Heart left ventricle (tissue), 16 donors: ENCODE data around the gene PDX1. TPM values are rescaled to one million over a fixed set of nuclear protein-coding genes. Genes with fewer than 3 reads are reported as not detected.

ENCODE experiments used
- ATAC-seq, 4 donors: fragments of 200-7000 bp; cut with Tn5 transposase; one replicate each; pipeline ENCODE4 v1.9.1; 2020 to 2022; ENCODE audit warnings: moderate library complexity in 4 of 4, mild to moderate bottlenecking in 3 of 4, moderate number of reproducible peaks in 1 of 4
- DNase-seq, 5 donors: peaks; one replicate each; pipeline ENCODE4 v3.0.0-alpha.2; 2020
- H3K27ac ChIP-seq, 12 donors: fragments of 200-600 bp; sonication (generic) in 4 of 12; one replicate each; pipeline versions ENCODE4 v1.5.0 to v1.8.0; 2016 to 2022; ENCODE audit warnings: mild to moderate bottlenecking in 2 of 12
- H3K27me3 ChIP-seq, 9 donors: fragments of 200-600 bp; sonication (generic) in 2 of 9; one replicate each; pipeline versions ENCODE4 v1.5.1 to v1.8.0; 2016 to 2022; ENCODE audit warnings: mild to moderate bottlenecking in 3 of 9
- H3K36me3 ChIP-seq, 9 donors: fragments of 200-600 bp; sonication (generic) in 2 of 9; one replicate each; pipeline versions ENCODE4 v1.5.0 to v1.8.0; 2018 to 2022; ENCODE audit warnings: mild to moderate bottlenecking in 2 of 9
- H3K4me1 ChIP-seq, 12 donors: fragments of 200-600 bp; sonication (generic) in 4 of 12; one replicate each; pipeline versions ENCODE4 v1.5.0 to v1.8.0; 2016 to 2022; ENCODE audit warnings: mild to moderate bottlenecking in 3 of 12
- H3K4me3 ChIP-seq, 12 donors: fragments of 200-600 bp; sonication (generic) in 4 of 12; one replicate each; pipeline versions ENCODE4 v1.5.0 to v1.8.0; 2017 to 2022; ENCODE audit warnings: mild to moderate bottlenecking in 9 of 12, moderate library complexity in 4 of 12
- H3K9me3 ChIP-seq, 12 donors: fragments of 200-600 bp; sonication (generic) in 4 of 12; one replicate each; pipeline versions ENCODE4 v1.5.0 to v1.8.0; 2016 to 2022; ENCODE audit warnings: mild to moderate bottlenecking in 1 of 12
- POLR2A ChIP-seq, 2 donors: fragments of 450-650 bp; IDR thresholded peaks; one replicate each; pipeline ENCODE4 v1.6.1; 2017; ENCODE audit warnings: antibody characterized with exemption in 2 of 2, mild to moderate bottlenecking in 2 of 2, moderate library complexity in 2 of 2
- WGBS, 4 donors: extraction: QIAGEN DNeasy Blood & Tissue Kit in 2 of 4; methylation state at CpG; one replicate each; pipeline versions ENCODE4 v1.1.5 to v1.1.7; 2013 to 2018; 5-methylcytosine and 5-hydroxymethylcytosine counted together
- intact Hi-C, 10 donors: fragments of 100-400 bp; cut with DNase I; formaldehyde crosslinking; loops; one replicate each; pipeline versions ENCODE4 v1.11.1 to v1.14.2; 2022
- long read RNA-seq, 3 donors: library from polyadenylated mRNA; unstranded; transcript quantifications; one replicate each; pipeline ENCODE4 v2.0.0, GENCODE V29; 2020 to 2021
- polyA plus RNA-seq, 2 donors: library from polyadenylated mRNA; stranded (reverse); fragments of 200-250 nt; gene quantifications; one replicate each; pipeline ENCODE4 v1.2.3, GENCODE V29; 2013
- total RNA-seq, 9 donors: library from RNA; depleted of rRNA in 2 of 9; stranded (reverse); fragments of >200 nt in 2 of 9; fragmentation: NEBNext Ultra II Directional in 3 of 9; extraction: Animal tissue kit (Norgen Biotek cat#: 25700) in 3 of 9; gene quantifications; one replicate each; pipeline versions ENCODE4 v1.1.0 to v1.2.4, GENCODE V29; 2016 to 2023
- TF ChIP-seq, protein P1 (sequence below), 12 donors: fragments of 200-600 bp; sonication (generic) in 4 of 12; IDR thresholded peaks; one replicate each; pipeline versions ENCODE4 v1.5.0 to v1.8.0; 2018 to 2022; ENCODE audit warnings: antibody characterized with exemption in 12 of 12, mild to moderate bottlenecking in 5 of 12
- donor health status: ischemic (EF 13 %, LVEDD 7.1; RV severe dilation, severe dysfunction).
- donor health status: healthy with polysubstance abuse.
- donor health status: DM: no; HTN: yes; CAD: no.
- donor health status: DM: no; HTN: no; CAD: no.
- donor health status: ischemic (EF 25% LVEDD 6.9; RV normal size, moderate dysfunction).
- donor health status: ischemic (EF 25% LVEDD 5.7; RV mildly dilated, moderate dysfunction).
- donor health status: healthy.
- donor health status: DM: yes; HTN: yes; CAD: no.
- donor health status: ischemic (EF 35%, LVEDD 5.7; RV mildly dilated, moderate dysfunction).
- donor health status: nonischemic (EF 11% LVEDD 7.7; RV severe dilation, severe dysfunction).
- donor health status: DM: yes; HTN: yes; CAD: no.
- donor health status: PGD.
- donor health status: ischemic (EF 29% LVEDD 5.4; RV normal size, mild dysfunction).
- donor health status: nonischemic (EF 23%, LVEDD 6.1; RV moderate dilation, normal function).

PDX1 gene
- not detected for total RNA-seq
- polyA plus RNA-seq: not detected
- long read RNA-seq, donor 1: 0 reads
- long read RNA-seq, donor 2: 0 reads
- long read RNA-seq, donor 3: 0 reads

- no peak for DNase-seq
- H3K27ac ChIP-seq: no peak within 1 kb of the TSS
- H3K27me3 ChIP-seq: peaks cover 79 to 100% (median 98%) of the 10 kb centered on the region in 9 donors
- H3K4me3 ChIP-seq: peak within 1 kb of the TSS; percentile 12 to 48 (median 32)
- TF ChIP-seq POLR2A (IDR thresholded peaks at IDR 0.05): no peak
- TF ChIP-seq, protein P1, sequence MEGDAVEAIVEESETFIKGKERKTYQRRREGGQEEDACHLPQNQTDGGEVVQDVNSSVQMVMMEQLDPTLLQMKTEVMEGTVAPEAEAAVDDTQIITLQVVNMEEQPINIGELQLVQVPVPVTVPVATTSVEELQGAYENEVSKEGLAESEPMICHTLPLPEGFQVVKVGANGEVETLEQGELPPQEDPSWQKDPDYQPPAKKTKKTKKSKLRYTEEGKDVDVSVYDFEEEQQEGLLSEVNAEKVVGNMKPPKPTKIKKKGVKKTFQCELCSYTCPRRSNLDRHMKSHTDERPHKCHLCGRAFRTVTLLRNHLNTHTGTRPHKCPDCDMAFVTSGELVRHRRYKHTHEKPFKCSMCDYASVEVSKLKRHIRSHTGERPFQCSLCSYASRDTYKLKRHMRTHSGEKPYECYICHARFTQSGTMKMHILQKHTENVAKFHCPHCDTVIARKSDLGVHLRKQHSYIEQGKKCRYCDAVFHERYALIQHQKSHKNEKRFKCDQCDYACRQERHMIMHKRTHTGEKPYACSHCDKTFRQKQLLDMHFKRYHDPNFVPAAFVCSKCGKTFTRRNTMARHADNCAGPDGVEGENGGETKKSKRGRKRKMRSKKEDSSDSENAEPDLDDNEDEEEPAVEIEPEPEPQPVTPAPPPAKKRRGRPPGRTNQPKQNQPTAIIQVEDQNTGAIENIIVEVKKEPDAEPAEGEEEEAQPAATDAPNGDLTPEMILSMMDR (IDR thresholded peaks at IDR 0.05): no peak
- H3K36me3 ChIP-seq: no peaks in the 10 kb centered on the region
- peaks cover 0 to 53% (median 25%) of the 10 kb centered on the region in 12 donors for H3K4me1 ChIP-seq
- no peaks in the 10 kb centered on the region for H3K9me3 ChIP-seq
- ATAC-seq: peak; percentile 58 to 86 (median 72)
- intact Hi-C loops: loop anchor here in 2 of 10 donors (5.0 to 10.0 kb wide), 2 partner anchors 47 to 1625 kb away; partner anchors contain the start of gene CDX2 (in 1 of the 2)
- WGBS, 4 donors: 1 to 2% (median 1%) methylated on average over 24 to 76 of the region's 76 CpGs
Observed at GRCh38 chr13:27919934-27920676, at the start of gene PDX1. TSS of gene PDX1 (plus strand) at chr13:27920000. CDS start at chr13:27920139, 139 bp downstream.

DNA sequence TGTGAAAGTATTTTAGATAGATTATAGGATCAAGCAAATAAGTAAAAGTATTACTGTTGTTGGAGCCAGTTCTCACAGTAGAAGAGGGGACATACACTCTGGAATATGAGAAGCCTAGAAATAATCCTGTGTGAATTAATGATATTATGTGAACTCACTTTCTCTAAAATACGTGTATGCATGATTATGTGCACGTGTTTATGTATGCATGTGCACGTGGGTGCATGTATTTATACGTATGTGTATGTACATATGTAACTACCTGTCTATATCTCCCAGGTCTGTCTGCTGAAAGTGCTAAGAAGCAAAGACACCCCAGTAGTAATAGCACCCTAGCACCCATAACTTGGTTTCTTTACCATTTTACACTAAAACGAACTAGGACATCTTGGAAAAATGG, 41.5 kb upstream of the PDX1 start:
- intact Hi-C loops: no loop called here
- peaks cover 0 to 73% (median 15%) of the 10 kb centered on the region in 9 donors for H3K27me3 ChIP-seq
- WGBS, 4 donors: 82 to 85% (median 83%) methylated on average over 5 of the region's 5 CpGs
- H3K4me3 ChIP-seq: no peak overlapping the region
- H3K4me1 ChIP-seq: no peaks in the 10 kb centered on the region
- ATAC-seq (no peak), DNase-seq (no peak)
- TF ChIP-seq, protein P1 (IDR thresholded peaks at IDR 0.05): no peak
- TF ChIP-seq POLR2A (IDR thresholded peaks at IDR 0.05): no peak
- no peak overlapping the region for H3K27ac ChIP-seq
- no peaks in the 10 kb centered on the region for H3K36me3 ChIP-seq
- H3K9me3 ChIP-seq: peaks cover 0 to 3% (median 0%) of the 10 kb centered on the region in 12 donors

- no peaks in the 10 kb centered on the region for H3K36me3 ChIP-seq
- DNase-seq: no peak
- no peaks in the 10 kb centered on the region for H3K4me1 ChIP-seq
- no peak overlapping the region for H3K27ac ChIP-seq
- H3K4me3 ChIP-seq: no peak overlapping the region
- peaks cover 0 to 20% (median 5%) of the 10 kb centered on the region in 12 donors for H3K9me3 ChIP-seq
- intact Hi-C loops: no loop called here
- 24 to 39% (median 28%) methylated on average over 5 of the region's 5 CpGs for WGBS, 4 donors
- no peak for ATAC-seq
- TF ChIP-seq POLR2A (IDR thresholded peaks at IDR 0.05): no peak
- H3K27me3 ChIP-seq: peaks cover 0 to 39% (median 4%) of the 10 kb centered on the region in 9 donors
Observed at GRCh38 chr13:27889471-27889870, 30.3 kb upstream of the PDX1 start.

DNA sequence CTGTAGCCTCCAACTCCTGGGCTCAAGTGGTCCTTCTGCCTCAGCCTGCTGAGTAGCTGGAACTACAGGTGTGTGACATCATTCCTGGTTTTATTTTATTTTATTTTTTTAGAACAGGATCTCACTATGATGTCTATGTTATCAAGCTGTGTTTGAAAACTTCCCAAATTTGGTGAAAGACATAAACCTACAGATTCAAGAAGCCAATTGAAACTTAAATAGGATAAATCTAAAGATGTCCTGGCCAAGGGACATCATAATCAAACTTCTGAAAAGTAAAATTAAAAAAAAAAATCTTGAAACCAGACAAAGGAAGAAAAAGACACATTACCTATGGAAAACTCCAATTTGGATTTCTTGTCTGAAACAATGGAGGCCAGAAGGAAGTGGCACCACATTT, 23.1 kb upstream of the PDX1 start:
- Histone ChIP-seq H3K27ac (no peak overlapping the region), H3K36me3 (no peaks in the 10 kb centered on the region), H3K9me3 (peaks cover 0 to 22% (median 5%) of the 10 kb centered on the region in 12 donors), H3K27me3 (peaks cover 0 to 67% (median 14%) of the 10 kb centered on the region in 9 donors), H3K4me1 (no peaks in the 10 kb centered on the region), H3K4me3 (no peak overlapping the region)
- ATAC-seq (no peak), DNase-seq (no peak)
- intact Hi-C loops: no loop called here
- TF ChIP-seq, protein P1 (IDR thresholded peaks at IDR 0.05): no peak
- TF ChIP-seq POLR2A (IDR thresholded peaks at IDR 0.05): no peak
